Measurements from ENCODE around the gene DUSP23.

DUSP23 gene

DNA sequence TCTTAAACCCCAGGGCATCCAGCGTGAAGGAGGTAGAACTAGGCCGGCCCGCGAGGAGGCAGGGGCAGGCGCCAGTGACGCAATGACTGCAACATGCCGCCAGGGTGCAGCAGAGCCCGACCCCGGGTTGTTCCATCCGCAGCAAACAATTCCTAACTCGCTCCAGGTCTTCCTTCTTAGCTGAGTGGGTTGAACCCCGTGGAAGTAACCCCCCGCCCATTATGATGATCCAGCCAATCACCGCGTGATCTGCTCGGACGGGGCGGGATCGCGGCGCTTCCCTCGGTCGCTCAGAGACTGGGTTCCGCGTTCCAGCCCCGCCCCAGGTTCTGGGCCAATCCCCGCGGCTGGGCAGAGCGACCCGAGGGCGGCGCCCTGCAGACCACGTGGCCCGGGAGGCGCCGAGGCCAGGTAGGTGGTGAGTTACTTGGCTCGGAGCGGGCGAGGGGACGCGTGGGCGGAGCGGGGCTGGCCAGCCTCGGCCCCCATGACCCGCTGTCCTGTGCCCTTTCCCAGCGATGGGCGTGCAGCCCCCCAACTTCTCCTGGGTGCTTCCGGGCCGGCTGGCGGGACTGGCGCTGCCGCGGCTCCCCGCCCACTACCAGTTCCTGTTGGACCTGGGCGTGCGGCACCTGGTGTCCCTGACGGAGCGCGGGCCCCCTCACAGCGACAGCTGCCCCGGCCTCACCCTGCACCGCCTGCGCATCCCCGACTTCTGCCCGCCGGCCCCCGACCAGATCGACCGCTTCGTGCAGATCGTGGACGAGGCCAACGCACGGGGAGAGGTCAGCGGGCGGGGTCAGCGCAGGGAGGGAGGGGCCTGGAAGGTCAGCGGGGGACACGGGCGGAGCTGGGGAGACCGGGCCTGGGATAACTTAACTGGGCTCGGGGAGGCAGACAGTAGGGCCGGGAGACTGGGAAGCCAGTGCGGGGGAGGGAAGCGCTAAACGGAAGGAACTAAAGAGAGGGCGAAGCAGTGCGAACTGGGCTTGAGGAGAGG, at the start of gene DUSP23:
Gene DUSP23, plus strand, starts transcription at position 380 of the 1,000 bp plus-strand sequence. Its CDS starts 139 bp downstream, at position 519.
- peak; percentile 88 for DNase-seq (ENCODE audit: low read depth, low spot score)

DNA sequence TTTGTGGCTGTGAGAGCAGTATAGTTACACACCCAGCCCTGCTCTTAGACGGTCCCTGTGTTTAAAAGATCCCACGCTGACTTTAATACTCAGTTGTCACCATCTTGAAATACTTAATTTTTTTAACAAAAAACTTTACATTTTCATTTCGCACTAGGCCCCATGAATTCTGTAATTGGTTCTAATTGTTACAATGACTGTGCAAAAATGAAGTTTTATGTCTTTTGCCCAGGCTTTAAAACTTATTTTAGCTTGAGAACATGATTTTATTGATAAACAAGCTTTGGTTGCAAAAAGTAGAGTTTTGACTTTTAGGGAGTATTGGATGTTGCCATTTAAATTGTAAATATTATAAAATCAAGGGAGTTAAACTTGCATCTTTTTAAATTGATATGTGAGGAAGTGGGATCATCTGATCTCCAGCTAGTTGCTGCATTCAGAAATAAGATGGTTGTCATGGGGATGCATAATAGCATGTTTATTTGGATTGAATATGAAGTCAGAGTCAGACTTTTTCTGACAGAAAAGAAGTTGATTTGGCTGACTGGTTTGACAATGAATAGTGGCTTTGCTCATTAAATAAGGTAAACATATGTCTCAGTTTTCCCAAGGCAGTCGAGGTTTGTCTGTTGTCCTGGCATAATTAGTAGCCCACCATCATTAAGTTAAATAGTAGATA, 43.4 kb upstream of the DUSP23 start:
- no peak for DNase-seq (ENCODE audit: low read depth, low spot score)

DNA sequence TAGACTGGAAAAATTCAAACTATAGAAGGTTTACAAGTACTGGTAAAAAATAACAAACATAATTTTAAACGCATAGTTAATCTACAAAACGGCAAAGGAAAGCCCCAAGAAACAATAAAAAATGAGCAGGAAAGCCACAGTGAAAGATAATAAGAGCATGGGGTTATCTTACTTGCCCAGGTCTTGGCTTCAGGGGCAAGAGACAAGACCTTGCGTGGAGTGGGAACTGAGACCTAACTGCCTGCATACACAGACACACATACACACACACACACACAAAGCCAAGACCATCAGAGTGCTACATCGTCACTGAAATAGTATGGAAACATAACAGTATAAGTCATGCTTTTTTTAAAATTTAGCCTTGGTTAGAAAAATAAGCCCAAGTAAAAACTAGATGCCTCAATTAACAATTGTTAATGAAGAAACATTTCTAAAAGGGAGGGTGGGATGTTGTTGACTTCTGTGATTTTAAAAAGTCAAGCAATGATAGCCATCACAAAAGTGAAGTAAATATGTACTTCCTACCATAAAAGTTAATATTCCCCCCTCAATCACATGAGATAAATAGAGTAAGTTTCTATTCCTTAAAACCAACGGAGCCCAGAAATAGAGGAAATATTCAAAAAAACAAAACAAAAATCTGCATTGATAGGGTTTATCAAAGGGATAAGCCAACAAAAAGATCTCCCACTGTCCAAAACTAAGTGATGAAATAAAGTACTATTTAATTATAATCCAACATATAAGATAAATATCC, 36.9 kb upstream of the DUSP23 start:
- DNase-seq (ENCODE audit: low read depth, low spot score), result no peak

DNA sequence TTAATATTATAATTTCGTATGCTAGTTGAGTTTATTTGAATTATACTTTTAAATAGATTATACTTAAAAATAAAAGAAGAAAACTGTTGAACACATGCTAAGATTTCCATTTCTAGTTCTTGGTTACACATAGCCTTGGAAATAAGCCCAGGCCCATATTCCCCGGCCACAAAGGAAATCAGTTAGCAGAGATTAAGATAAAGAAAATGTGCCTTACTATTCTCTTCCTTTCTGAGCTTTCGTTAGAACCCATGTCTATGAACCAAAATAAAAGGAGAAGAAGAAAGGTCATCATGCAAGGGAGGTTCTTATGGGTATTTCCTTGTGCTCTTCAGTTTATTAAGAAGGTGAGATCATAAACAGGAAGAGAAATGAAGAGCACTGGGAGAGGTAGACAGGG, 34.1 kb upstream of the DUSP23 start:
- DNase-seq (ENCODE audit: low read depth, low spot score), result no peak

DNA sequence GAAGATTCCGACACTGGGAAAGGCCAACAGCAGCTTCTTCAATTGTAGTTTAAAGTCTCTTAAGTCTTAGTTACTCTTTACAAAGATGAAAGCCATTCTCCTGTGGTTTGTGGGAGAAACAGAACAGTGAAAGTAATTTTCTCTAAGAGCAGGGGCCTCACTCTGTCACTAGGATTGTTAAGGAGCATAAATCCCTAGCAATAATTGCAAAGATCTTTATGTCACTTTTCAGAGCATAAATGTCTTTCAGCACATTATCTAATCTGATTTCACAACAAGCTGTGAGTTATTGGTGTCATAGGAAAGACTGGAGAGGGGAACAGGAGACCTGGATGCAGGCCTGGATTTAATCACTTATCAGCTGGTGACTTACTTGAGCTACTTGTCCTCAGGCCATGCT, 32.4 kb upstream of the DUSP23 start:
- no peak for DNase-seq (ENCODE audit: low read depth, low spot score)

DNA sequence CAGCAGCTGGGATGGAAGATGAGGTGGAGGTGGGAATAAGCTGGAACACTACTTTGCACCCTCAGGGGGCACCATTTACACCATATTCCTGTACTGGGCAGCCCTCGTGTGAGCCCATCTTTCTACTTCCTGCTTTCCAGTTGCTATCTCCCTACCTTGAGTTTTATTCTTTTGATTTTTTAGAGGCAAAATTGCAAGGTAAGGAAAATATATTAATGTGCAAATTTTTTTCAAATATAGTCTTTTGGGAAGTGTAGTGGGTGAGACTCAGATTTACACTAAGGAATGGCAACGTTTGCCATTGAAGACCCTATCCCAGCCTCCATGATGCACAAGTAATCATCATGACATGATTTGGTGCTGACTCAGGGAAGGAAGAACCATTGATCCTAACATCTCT, 31.1 kb upstream of the DUSP23 start:
- no peak for DNase-seq (ENCODE audit: low read depth, low spot score)

DNA sequence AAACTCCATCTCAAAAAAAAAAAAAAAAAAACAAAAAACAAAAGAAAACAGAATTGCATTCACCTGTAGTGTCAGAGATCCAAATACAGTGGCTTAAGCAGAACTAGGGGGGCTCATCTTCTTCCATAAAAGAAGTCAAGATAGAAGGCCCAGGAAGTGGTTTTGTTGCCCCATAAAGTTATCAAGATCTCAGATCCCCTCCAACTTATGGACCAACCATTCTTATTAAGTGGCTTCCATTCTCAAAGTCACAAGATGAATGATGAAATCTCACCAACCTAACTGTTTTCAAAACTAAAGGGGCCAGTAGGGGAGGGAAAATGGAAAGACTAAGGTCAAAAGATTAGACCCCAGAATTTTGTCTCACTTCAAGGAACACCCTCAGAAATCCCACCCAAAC, 30.1 kb upstream of the DUSP23 start:
- no peak for DNase-seq (ENCODE audit: low read depth, low spot score)

DNA sequence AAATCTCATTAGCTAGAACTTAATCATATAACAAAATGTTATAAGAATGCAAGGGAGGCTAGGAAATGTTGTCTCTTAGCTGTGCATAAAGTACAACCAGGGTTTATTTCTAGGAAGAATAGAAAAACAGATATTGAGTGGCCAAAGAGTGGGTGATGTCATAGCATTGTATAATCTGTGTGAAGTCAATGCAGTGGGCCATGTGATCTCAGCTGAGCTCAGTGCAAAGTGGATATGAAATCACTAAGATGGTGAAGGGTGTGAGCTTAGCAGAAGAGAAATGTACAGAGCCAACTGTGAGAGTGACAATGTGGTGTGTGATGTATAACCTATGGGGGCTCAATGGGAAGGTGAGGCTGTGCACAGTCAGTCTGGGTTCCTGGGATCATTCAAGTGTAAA, 29.7 kb upstream of the DUSP23 start:
- DNase-seq (ENCODE audit: low read depth, low spot score), result no peak

DNA sequence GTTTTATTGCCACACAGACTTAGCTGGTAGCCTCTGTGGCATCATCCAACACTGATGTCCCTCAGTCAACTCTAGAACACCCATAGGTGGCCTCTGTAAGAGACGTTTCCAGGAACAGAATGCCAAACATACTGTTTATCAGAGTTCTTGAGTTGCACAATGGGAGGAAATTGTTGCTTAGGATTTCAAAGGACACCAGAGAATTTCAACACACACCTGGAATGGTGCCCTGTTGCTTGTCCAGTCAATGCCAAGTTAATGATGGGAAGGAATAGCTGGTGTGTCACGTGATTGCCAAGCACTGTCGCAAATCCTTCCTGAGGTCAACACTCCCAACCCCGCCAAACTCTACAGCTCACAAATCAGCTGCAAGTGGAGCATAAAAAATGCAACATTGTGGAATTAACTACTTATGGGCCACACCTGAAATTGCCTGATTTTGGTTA, 28.6 kb upstream of the DUSP23 start:
- no peak for DNase-seq (ENCODE audit: low read depth, low spot score)

DNA sequence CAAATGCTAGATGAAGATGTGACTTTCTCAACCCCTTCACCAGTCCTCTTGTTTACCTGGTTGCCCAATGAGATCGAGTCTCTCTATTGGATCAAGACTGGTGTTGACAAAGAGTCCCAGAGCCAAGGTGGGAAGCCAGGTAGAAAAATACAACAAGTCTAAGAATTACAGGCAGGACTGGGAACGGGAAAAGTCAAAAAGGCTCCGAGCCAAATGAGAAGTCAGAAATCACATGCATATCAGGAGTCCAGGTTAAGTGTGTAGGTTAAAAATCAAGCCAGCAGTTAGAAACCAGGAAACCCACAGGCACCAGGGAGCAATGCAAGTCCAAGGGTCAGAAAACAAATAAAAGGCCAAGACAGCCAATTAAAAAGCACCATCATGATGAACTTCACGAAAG, 27.4 kb upstream of the DUSP23 start:
- no peak for DNase-seq (ENCODE audit: low read depth, low spot score)

DNA sequence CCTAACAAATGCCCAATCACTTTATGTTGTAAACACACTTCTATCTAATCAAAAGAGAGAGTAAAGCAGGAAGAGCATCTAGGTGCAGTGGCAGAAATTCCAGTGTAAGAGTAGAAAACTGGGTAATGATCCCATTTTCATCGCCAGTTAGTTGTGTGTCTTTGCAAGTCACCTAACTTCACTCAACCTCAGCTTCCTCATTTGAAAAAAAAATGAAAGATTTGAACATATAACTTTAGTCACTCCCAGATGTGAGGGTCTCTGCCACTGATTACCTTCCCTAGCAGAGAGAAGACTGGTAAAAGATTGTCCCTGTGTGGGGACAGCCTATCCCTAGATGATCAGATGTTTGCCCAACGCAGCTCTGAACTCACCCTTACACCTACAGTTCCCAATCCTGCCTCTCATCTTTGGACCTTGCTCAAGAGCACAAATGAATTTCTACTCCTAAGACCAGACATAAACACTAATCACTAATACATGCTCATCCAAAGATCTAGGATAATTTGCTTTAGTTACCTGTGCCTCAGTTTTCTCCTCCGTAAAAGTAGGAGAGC, 25.2 kb upstream of the DUSP23 start:
- no peak for DNase-seq (ENCODE audit: low read depth, low spot score)

DNA sequence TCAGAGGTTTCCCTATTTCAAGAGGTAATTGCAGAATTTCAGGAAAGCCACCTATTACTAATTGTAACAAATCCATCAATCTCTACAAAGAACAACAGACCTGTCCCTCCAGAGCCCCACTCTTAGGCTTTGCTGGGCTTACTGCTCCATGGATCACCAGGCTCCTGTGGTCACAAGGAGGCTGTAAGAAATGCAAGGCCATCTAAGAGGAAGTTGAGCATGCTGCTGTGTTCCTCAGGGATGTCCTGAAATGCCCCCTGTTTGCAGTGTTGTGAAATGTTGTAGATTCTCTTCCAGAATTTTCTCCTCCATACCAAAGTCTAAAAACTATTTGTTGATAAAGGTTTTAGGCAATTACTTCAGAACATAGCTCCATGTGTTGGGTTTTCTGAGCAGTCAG, 24.4 kb upstream of the DUSP23 start:
- no peak for DNase-seq (ENCODE audit: low read depth, low spot score)

DNA sequence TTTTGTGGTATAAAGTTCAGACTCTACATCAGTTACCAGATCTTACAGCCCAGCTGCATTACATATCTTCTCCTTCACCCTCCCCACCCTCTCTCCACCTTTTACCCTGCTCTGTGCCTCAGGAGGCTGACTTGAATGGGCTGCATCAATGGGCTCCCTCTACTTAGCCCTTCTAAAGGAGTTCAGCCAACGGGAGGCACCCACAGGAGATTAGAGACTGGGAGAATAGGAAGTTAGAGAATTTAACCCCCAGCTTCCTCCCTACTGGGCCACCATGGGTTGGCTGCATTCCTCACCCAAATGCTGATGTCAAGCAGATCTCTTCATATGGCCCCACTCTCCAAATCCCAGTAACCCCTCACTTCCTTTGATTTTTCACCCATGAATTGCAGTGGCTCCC, 17.1 kb upstream of the DUSP23 start:
- DNase-seq (ENCODE audit: low read depth, low spot score), result no peak

DNA sequence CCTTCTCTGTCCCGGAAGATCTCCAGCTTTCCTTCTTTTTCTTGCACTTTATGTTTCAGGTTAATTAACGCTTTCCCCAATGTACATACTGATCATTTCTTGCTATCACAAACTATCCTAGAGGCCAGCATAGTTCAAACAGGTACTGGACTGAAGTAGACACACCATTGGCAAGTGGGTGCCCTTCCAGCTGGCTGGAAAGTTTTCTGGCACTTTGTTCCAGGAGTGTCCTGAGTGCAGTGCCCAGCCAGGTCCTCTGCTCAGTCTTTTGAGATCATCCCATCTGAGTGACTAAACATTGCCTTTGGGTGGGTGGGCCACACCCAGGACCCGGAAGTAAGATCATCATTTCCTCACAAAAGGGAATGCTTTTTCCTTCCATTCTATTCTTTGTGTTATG, 15.0 kb upstream of the DUSP23 start:
- DNase-seq (ENCODE audit: low read depth, low spot score), result no peak

DNA sequence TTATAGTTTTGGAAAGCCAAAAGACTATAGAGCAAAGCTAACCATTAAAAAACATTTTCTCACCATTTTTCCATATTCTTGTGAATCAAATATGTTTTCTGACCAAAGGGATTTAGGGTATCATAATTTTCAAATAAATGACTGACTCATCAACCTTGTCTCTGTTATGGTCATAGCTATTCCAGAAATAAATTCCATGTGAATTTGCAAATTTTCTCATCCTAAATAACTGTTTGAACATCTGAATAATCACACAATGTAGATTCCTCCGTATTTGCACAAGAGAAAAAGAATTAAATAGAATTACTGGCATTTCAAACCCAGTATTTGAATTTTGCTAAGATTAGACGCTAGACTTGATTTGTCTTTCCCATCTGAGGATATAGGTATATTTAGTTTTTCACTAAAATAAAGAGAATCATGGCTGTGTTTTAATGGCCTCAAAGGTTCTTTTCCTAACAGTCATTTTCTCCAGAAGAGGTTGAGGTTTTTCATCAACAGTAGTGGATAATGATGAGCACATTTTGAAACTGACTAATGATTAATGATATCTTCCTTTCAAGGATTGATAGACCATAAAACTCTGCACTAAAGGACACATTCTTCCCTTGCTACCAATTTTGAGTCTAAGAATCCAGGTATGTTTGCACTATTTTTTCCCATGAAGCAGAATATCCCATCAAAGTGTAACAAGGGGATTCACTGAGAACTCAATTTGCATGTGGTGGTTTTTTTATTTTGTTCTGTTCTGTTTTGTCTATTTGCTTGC, 9.5 kb upstream of the DUSP23 start:
- DNase-seq (ENCODE audit: low read depth, low spot score), result no peak

DNA sequence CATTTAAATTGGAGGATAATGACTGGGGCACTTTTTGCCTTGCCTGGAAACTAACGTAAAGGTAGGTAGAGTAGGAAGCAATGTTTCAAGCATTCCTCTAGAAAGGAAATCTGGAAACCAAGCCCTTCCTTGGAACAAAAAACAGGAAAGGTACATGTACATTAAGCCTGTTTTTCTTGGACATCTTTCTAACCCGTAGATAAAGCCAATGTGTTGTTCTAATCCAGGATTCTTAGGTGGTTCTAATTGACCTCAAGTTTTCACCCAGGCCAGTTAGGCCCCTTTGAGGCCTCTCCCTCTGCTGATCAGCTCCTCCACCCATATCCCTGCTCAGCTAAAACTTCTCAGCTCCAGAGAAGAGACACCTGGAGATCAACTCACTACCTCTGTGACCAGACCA, 6.3 kb upstream of the DUSP23 start:
- DNase-seq (ENCODE audit: low read depth, low spot score), result no peak

DNA sequence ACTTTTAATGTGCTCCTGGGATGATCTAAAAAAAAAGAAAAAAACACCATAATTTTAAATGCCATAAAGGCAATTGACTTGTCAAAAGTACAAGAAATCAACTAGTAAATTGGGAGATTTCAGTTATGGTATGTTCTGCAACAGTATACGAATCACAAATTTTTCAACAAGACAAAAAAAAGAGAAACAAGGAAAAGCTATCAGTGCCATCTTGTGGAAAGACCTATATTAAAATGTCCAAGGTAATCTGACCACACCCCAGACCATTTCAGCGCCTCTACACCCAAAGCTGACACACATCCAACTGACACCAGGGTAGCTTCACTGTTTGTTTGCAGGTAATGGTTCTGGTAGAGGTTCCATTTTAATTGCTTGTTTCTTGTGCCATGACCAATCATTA, 5.0 kb upstream of the DUSP23 start:
- no peak for DNase-seq (ENCODE audit: low read depth, low spot score)

DNA sequence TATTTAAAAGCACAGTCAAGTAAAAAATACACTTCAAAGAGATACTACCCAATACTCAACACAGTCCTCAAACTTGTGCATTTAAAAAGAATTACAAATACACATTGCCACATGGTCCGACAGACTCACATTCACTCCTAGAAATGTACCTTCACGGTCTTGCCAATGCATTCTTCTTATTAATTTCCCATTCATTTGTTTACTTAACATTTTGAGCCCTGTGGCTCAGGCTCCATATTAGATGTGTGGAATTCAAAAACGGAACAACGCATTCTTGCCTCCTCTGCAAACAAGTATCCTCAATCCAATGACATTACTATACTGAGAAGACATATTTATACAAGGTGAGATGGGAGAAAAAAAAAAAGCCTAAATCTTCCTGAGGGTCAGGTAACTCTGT, 2.5 kb upstream of the DUSP23 start:
- DNase-seq (ENCODE audit: low read depth, low spot score), result no peak

DNA sequence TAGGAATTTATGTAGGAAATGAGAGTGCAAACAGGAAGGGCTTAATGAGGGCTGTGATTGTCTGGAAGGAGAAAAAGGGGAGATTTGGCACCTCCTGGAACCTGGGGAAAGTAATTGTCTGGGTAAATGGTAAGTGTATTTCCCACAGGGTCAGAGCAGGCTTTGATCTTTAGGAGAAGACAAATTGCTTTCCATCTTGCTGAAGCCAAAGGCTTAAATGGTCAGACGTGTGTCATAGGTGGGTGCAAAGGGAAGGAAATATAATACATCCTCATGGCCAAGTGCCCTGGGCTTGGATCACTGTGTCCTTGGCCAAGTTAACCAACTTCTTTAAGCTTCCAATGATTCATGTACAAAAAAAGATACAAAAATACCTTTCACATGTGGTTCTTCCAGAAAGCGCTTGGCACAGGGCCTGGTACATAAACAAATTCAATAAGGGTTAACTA, 1.3 kb upstream of the DUSP23 start:
- no peak for DNase-seq (ENCODE audit: low read depth, low spot score)

DNA sequence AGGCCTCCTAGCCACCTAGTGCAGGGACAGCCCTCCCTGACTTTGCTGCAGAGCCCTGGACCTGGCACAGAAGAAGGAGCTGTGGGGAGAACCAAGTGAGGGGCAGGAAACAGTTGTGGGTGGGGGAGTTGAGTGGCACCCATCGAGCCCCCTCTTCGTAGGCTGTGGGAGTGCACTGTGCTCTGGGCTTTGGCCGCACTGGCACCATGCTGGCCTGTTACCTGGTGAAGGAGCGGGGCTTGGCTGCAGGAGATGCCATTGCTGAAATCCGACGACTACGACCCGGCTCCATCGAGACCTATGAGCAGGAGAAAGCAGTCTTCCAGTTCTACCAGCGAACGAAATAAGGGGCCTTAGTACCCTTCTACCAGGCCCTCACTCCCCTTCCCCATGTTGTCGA, 1.2 kb downstream of the DUSP23 start:
- no peak for DNase-seq (ENCODE audit: low read depth, low spot score)

DNA sequence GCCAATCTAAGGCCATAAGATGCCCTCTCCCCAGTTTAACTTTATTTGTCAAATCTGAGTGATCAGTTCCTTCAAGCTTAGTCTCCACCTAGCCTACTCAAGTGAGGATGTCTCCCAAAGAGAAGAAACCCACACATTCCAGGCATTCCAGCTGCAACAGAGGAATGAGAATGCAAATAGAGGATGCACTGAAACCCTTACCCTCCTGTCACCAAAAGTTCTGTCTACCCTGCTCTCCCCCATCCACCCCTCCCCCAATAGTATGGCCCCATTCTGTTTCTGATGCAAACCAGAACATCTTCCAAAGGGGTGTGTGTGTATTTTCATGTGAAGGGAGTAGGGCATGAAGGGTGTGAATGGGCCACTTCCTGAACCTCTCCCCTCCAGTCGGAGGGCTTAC, 3.0 kb downstream of the DUSP23 start:
- DNase-seq (ENCODE audit: low read depth, low spot score), result no peak

All from iPS DF 19.7 (cell line).